ENCODE results near the gene FAM222B. TPM values are rescaled to one million over a fixed set of nuclear protein-coding genes. Genes with fewer than 3 reads are reported as not detected.

FAM222B gene
- polyA plus RNA-seq, 2 of the 4 experiments (the other 2 are of a cell fraction): 10.7 to 15.6 TPM

- TF ChIP-seq HMGXB4 (CRISPR knock-in tag; IDR thresholded peaks at IDR 0.05; ENCODE audit: borderline replicate concordance) (no peak), HOXB13 (CRISPR knock-in tag; IDR thresholded peaks at IDR 0.05; ENCODE audit: low read depth) (no peak), TP53 (CRISPR knock-in tag; IDR thresholded peaks at IDR 0.05) (no peak), ATOH8 (CRISPR knock-in tag; IDR thresholded peaks at IDR 0.05; ENCODE audit: low read depth) (no peak), BCL3 (IDR thresholded peaks at IDR 0.05) (no peak), CHD4 (IDR thresholded peaks at IDR 0.05; ENCODE audit: borderline replicate concordance) (no peak), HDAC2 (IDR thresholded peaks at IDR 0.05) (no peak), POLR2A (IDR thresholded peaks at IDR 0.05; ENCODE audit: low read length) (0 out of 2 replicates have a peak, but pooled peaks have one; percentile 9), MAFK (IDR thresholded peaks at IDR 0.05; ENCODE audit: partially characterized antibody) (peak; percentile 96), FOSL2 (IDR thresholded peaks at IDR 0.05) (no peak), FOSL2 (CRISPR knock-in tag; IDR thresholded peaks at IDR 0.05) (peak; percentile 29; the same call in 1 of the 2 replicates), HEYL (CRISPR knock-in tag; IDR thresholded peaks at IDR 0.05) (no peak), EHF (CRISPR knock-in tag; IDR thresholded peaks at IDR 0.05) (no peak)
- peak in 1 of 2 experiments; percentile 12; a peak in 3 of 6 replicates for ATAC-seq
- peak in 1 of 2 experiments; percentile 55 for DNase-seq (ENCODE audit: low read depth in 1 of 2, low spot score in 1 of 2)
- Histone ChIP-seq H3K9me3 (0 out of 3 replicates have a peak, but pooled peaks cover under 1% of the 10 kb centered on the region), H3K4me3 (peak overlapping the region; percentile 93), H3K4me1 (peaks cover 64% of the 10 kb centered on the region), H3K4me2 (peak overlapping the region; percentile 96), H3K27ac (peak overlapping the region; percentile 98 to 99)
- FAIRE-seq: no peak
- CTCF ChIA-PET: interaction anchor here (1.1 to 22.6 kb wide), 7 partner anchors 18 to 207 kb away, joined by 3 to 977 read pairs (median 4); partner anchors contain the start of genes NEK8, RPL23A and TLCD1
- WGBS (ENCODE audit: missing lambda C conversion rate): 33% methylated on average over 4 of the region's 4 CpGs
- POLR2A ChIA-PET: interaction anchor here (0.7 to 12.2 kb wide), 4 partner anchors 19 to 234 kb away, joined by 3 to 369 read pairs (median 6); partner anchors contain the start of genes NEK8, RPL23A and TLCD1
Measured at GRCh38 chr17:28745786-28746411, 96.7 kb downstream of the FAM222B start.

- H3K9me3 ChIP-seq: peaks cover 8% of the 10 kb centered on the region
- ATAC-seq (peak in 1 of 2 experiments; percentile 6; a peak in 3 of 6 replicates), FAIRE-seq (no peak), DNase-seq (ENCODE audit: low read depth in 1 of 2, low spot score in 1 of 2) (peak in 1 of 2 experiments; percentile 64)
- H3K4me2 ChIP-seq: peak overlapping the region; percentile 96
- H3K4me3 ChIP-seq: peak overlapping the region; percentile 93
- peak overlapping the region; percentile 98 to 99 for H3K27ac ChIP-seq
- TF ChIP-seq NPAS2 (CRISPR knock-in tag; IDR thresholded peaks at IDR 0.05; ENCODE audit: borderline replicate concordance) (no peak), KDM1A (IDR thresholded peaks at IDR 0.05; ENCODE audit: low read depth) (no peak), JUN (IDR thresholded peaks at IDR 0.05) (no peak), ZNF302 (CRISPR knock-in tag; IDR thresholded peaks at IDR 0.05) (no peak), HEYL (CRISPR knock-in tag; IDR thresholded peaks at IDR 0.05) (no peak), POLR2AphosphoS2 (conservative IDR thresholded peaks at IDR 0.05; ENCODE audit: low read length) (no peak; the same call in 1 of the 2 replicates), ATOH8 (CRISPR knock-in tag; IDR thresholded peaks at IDR 0.05; ENCODE audit: low read depth) (no peak), MAX (IDR thresholded peaks at IDR 0.05) (peak; percentile 61; the same call in 1 of the 2 replicates), KDM5A (IDR thresholded peaks at IDR 0.05) (no peak), SREBF2 (IDR thresholded peaks at IDR 0.05) (no peak), E2F6 (IDR thresholded peaks at IDR 0.05; ENCODE audit: borderline replicate concordance, low read depth) (no peak), CBX8 (IDR thresholded peaks at IDR 0.05) (no peak), MAFK (IDR thresholded peaks at IDR 0.05; ENCODE audit: partially characterized antibody) (no peak), TFCP2L1 (CRISPR knock-in tag; IDR thresholded peaks at IDR 0.05) (0 out of 2 replicates have a peak, but pooled peaks have one; percentile 25), FOSL2 (IDR thresholded peaks at IDR 0.05) (no peak), FOSL2 (CRISPR knock-in tag; IDR thresholded peaks at IDR 0.05) (no peak), EP300 (IDR thresholded peaks at IDR 0.05) (peak in 1 of 2 experiments; percentile 10; a peak in 1 of 5 replicates), JUNB (IDR thresholded peaks at IDR 0.05) (no peak), HMGXB4 (CRISPR knock-in tag; IDR thresholded peaks at IDR 0.05; ENCODE audit: borderline replicate concordance) (no peak)
- 6% methylated on average over 28 of the region's 31 CpGs for WGBS (ENCODE audit: missing lambda C conversion rate)
- peaks cover 59% of the 10 kb centered on the region for H3K4me1 ChIP-seq
- POLR2A ChIA-PET: interaction anchor here (0.6 to 12.2 kb wide), 4 partner anchors 18 to 235 kb away, joined by 3 to 369 read pairs (median 4); partner anchors contain the start of genes NEK8, RPL23A and TLCD1
- CTCF ChIA-PET: interaction anchor here (0.8 to 22.6 kb wide), 9 partner anchors 8 to 209 kb away, joined by 3 to 977 read pairs (median 3); partner anchors contain the start of genes NEK8, RPL23A and TLCD1
Measured at GRCh38 chr17:28744972-28745785, 97.4 kb downstream of the FAM222B start.

Data from A549 (cell line).